HepG2 (cell line): ENCODE data around the gene EML2. TPM values are rescaled to one million over a fixed set of nuclear protein-coding genes. Genes with fewer than 3 reads are reported as not detected.
A peak's percentile ranks its signal among the peaks of the same experiment; 100 is the strongest.

Source experiments
- FOSL1 ChIP-seq: sonication (generic); formaldehyde crosslinking; IDR thresholded peaks from 2 replicates; pipeline ENCODE4 v1.9.0; 2021; ENCODE audit warnings: missing genetic modification reagents, borderline replicate concordance
- HDAC1 ChIP-seq: sonication (generic); formaldehyde crosslinking; IDR thresholded peaks from 2 replicates; pipeline ENCODE4 v1.5.1; 2020; ENCODE audit warnings: mild to moderate bottlenecking, missing genetic modification reagents
- HDAC6 ChIP-seq: fragments of 200-600 bp; sonication (generic); IDR thresholded peaks from 2 replicates; pipeline ENCODE4 v1.7.0; 2017; ENCODE audit warnings: mild to moderate bottlenecking, antibody characterized with exemption, low read length, low read depth
- IRF2 ChIP-seq: IDR thresholded peaks from 2 replicates; pipeline ENCODE4 v1.6.1; 2018; ENCODE audit warnings: missing genetic modification reagents, missing compliant biosample characterization
- JDP2 ChIP-seq: sonication (generic); formaldehyde crosslinking; IDR thresholded peaks from 2 replicates; pipeline ENCODE4 v1.8.1; 2022; ENCODE audit warnings: missing genetic modification reagents, borderline replicate concordance
- KLF15 ChIP-seq: sonication (generic); formaldehyde crosslinking; IDR thresholded peaks from 2 replicates; pipeline ENCODE4 v1.8.1; 2023; ENCODE audit warnings: borderline replicate concordance, mild to moderate bottlenecking, inconsistent platforms, missing genetic modification reagents, mixed read lengths
- MED1 ChIP-seq: sonication (generic); formaldehyde crosslinking; IDR thresholded peaks from 2 replicates; pipeline ENCODE4 v1.4.0; 2020; ENCODE audit warnings: missing genetic modification reagents
- SALL1 ChIP-seq: sonication (generic); formaldehyde crosslinking; IDR thresholded peaks from 2 replicates; pipeline ENCODE4 v1.8.0; 2022; ENCODE audit warnings: mild to moderate bottlenecking, missing genetic modification reagents
- ZBTB8A ChIP-seq: sonication (generic); formaldehyde crosslinking; IDR thresholded peaks from 2 replicates; pipeline ENCODE4 v1.4.0; 2020; ENCODE audit warnings: mild to moderate bottlenecking, low read depth, missing genetic modification reagents, borderline replicate concordance
- ZNF367 ChIP-seq: sonication (generic); formaldehyde crosslinking; IDR thresholded peaks from 2 replicates; pipeline ENCODE4 v1.4.0; 2020; ENCODE audit warnings: missing genetic modification reagents, borderline replicate concordance
- ZSCAN29 ChIP-seq: sonication (generic); formaldehyde crosslinking; conservative IDR thresholded peaks from 2 replicates; pipeline ENCODE4 v1.4.0; 2020; ENCODE audit warnings: mild to moderate bottlenecking, missing genetic modification reagents
- polyA plus RNA-seq, 8 experiments: library from polyadenylated mRNA; depleted of rRNA in 3 of 8; stranded (reverse) in 7 of 8; unstranded in 1 of 8; fragments of >200 nt; fragmentation: Illumina TruSeq in 4 of 8; extraction: Trizol in 4 of 8; gene quantifications; 2 replicates each; pipeline versions ENCODE4 v1.2.1 to v1.2.3, GENCODE V29; 2011 to 2016; ENCODE audit warnings: low read depth in 4 of 8, missing spikeins in 1 of 8, mixed read lengths in 1 of 8; ENCODE audit not compliant: insufficient read depth in 1 of 8
- total RNA-seq, 5 experiments: library from RNA; depleted of rRNA; stranded (reverse); fragments of >200 nt; fragmentation: Illumina TruSeq; extraction: Trizol; gene quantifications; 2 replicates each; pipeline ENCODE4 v1.2.3, GENCODE V29; 2016; ENCODE audit warnings: low read depth in 1 of 5
- TF ChIP-seq, protein P1 (sequence below): sonication (generic); formaldehyde crosslinking; IDR thresholded peaks from 2 replicates; pipeline ENCODE4 v1.5.0; 2020; ENCODE audit warnings: missing genetic modification reagents, mild to moderate bottlenecking, borderline replicate concordance
- TF ChIP-seq, protein P2 (sequence below), 2 experiments: sonication (generic) in 1 of 2; formaldehyde crosslinking in 1 of 2; IDR thresholded peaks; 2 replicates each; pipeline versions ENCODE4 v1.4.0 to v1.6.1; 2016 to 2020; ENCODE audit warnings: borderline replicate concordance in 1 of 2, low read depth in 1 of 2, mild to moderate bottlenecking in 1 of 2, missing genetic modification reagents in 1 of 2
- TF ChIP-seq, protein P3 (sequence below): sonication (generic); formaldehyde crosslinking; IDR thresholded peaks from 2 replicates; pipeline ENCODE4 v1.5.0; 2020; ENCODE audit warnings: missing genetic modification reagents
- TF ChIP-seq, protein P4 (sequence below): sonication (generic); formaldehyde crosslinking; conservative IDR thresholded peaks from 2 replicates; pipeline ENCODE4 v1.8.0; 2022; ENCODE audit warnings: low read depth, missing genetic modification reagents
- TF ChIP-seq, protein P5 (sequence below): sonication (generic); formaldehyde crosslinking; IDR thresholded peaks from 2 replicates; pipeline ENCODE4; 2020; ENCODE audit warnings: missing genetic modification reagents, mild to moderate bottlenecking, borderline replicate concordance

Gene EML2
- total and polyA plus RNA-seq, 2 of the 13 experiments (the other 11 are each of a cell fraction or from before 2014, with no cell fraction given), result 7.3 to 12.9 TPM

DNA sequence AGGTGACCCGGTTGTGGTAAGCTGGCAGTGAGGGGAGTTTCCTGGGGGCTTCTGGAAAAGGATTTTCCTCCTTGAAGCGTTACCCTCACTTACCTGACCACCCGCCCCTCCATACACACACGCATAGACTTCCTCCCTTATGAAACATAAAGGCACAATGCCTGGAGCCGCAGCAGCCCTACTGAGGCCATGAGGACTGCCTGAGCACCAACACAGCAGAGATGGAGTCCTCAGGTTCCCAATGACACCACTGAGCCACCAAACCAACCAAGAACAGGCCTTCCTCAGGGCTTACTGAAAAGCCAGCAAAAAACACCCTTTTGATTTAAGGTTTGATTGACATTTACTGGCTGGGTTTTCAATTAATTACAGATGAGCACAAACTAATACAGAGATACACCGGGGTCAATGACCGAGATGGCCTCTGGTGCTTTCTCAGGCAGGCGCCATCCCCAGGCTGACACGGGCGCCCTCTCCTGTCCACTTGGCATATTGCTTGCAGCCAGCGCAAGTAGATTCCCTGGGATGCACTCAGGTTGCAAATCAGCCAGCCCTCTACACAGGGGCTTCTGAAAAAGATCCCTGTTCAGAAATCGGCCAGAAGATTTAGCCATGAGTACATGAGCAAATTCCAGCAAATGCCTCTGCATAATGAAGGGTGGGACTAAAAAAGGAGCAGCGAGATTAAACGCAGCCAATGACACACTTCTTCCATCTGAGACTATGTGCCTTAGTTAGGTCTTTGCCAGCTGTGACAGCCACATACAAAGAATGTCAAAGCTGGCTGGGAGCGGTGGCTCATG is 69.4 kb downstream of the EML2 start (continued):
- TF ChIP-seq, protein P1, sequence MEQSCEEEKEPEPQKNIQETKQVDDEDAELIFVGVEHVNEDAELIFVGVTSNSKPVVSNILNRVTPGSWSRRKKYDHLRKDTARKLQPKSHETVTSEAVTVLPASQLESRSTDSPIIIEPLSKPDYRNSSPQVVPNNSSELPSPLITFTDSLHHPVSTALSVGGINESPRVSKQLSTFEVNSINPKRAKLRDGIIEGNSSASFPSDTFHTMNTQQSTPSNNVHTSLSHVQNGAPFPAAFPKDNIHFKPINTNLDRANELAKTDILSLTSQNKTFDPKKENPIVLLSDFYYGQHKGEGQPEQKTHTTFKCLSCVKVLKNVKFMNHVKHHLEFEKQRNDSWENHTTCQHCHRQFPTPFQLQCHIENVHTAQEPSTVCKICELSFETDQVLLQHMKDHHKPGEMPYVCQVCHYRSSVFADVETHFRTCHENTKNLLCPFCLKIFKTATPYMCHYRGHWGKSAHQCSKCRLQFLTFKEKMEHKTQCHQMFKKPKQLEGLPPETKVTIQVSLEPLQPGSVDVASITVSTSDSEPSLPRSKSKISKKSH (CRISPR knock-in tag), result no peak
- TF ChIP-seq, protein P2, sequence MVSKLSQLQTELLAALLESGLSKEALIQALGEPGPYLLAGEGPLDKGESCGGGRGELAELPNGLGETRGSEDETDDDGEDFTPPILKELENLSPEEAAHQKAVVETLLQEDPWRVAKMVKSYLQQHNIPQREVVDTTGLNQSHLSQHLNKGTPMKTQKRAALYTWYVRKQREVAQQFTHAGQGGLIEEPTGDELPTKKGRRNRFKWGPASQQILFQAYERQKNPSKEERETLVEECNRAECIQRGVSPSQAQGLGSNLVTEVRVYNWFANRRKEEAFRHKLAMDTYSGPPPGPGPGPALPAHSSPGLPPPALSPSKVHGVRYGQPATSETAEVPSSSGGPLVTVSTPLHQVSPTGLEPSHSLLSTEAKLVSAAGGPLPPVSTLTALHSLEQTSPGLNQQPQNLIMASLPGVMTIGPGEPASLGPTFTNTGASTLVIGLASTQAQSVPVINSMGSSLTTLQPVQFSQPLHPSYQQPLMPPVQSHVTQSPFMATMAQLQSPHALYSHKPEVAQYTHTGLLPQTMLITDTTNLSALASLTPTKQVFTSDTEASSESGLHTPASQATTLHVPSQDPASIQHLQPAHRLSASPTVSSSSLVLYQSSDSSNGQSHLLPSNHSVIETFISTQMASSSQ (IDR thresholded peaks at IDR 0.05; ENCODE audit: low read depth), result no peak
- TF ChIP-seq, protein P2 (CRISPR knock-in tag; IDR thresholded peaks at IDR 0.05; ENCODE audit: borderline replicate concordance), result no peak
- TF ChIP-seq MED1 (CRISPR knock-in tag) (peak; percentile 44; the same call in 1 of the 2 replicates), ZSCAN29 (CRISPR knock-in tag) (no peak), ZBTB8A (no peak), IRF2 (peak; percentile 48; the same call in 1 of the 2 replicates), HDAC6 (no peak), SALL1 (CRISPR knock-in tag) (peak; percentile 39; the same call in 1 of the 2 replicates), JDP2 (CRISPR knock-in tag) (no peak), ZNF367 (CRISPR knock-in tag) (no peak), HDAC1 (CRISPR knock-in tag) (no peak), FOSL1 (CRISPR knock-in tag) (no peak), KLF15 (CRISPR knock-in tag) (no peak)
- TF ChIP-seq, protein P3, sequence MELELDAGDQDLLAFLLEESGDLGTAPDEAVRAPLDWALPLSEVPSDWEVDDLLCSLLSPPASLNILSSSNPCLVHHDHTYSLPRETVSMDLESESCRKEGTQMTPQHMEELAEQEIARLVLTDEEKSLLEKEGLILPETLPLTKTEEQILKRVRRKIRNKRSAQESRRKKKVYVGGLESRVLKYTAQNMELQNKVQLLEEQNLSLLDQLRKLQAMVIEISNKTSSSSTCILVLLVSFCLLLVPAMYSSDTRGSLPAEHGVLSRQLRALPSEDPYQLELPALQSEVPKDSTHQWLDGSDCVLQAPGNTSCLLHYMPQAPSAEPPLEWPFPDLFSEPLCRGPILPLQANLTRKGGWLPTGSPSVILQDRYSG (CRISPR knock-in tag), result no peak
- TF ChIP-seq, protein P4, sequence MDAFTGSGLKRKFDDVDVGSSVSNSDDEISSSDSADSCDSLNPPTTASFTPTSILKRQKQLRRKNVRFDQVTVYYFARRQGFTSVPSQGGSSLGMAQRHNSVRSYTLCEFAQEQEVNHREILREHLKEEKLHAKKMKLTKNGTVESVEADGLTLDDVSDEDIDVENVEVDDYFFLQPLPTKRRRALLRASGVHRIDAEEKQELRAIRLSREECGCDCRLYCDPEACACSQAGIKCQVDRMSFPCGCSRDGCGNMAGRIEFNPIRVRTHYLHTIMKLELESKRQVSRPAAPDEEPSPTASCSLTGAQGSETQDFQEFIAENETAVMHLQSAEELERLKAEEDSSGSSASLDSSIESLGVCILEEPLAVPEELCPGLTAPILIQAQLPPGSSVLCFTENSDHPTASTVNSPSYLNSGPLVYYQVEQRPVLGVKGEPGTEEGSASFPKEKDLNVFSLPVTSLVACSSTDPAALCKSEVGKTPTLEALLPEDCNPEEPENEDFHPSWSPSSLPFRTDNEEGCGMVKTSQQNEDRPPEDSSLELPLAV (CRISPR knock-in tag), result no peak
- TF ChIP-seq, protein P5, sequence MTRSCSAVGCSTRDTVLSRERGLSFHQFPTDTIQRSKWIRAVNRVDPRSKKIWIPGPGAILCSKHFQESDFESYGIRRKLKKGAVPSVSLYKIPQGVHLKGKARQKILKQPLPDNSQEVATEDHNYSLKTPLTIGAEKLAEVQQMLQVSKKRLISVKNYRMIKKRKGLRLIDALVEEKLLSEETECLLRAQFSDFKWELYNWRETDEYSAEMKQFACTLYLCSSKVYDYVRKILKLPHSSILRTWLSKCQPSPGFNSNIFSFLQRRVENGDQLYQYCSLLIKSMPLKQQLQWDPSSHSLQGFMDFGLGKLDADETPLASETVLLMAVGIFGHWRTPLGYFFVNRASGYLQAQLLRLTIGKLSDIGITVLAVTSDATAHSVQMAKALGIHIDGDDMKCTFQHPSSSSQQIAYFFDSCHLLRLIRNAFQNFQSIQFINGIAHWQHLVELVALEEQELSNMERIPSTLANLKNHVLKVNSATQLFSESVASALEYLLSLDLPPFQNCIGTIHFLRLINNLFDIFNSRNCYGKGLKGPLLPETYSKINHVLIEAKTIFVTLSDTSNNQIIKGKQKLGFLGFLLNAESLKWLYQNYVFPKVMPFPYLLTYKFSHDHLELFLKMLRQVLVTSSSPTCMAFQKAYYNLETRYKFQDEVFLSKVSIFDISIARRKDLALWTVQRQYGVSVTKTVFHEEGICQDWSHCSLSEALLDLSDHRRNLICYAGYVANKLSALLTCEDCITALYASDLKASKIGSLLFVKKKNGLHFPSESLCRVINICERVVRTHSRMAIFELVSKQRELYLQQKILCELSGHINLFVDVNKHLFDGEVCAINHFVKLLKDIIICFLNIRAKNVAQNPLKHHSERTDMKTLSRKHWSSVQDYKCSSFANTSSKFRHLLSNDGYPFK, result no peak
